Measurements from ENCODE around the gene FBXL19.

DNA sequence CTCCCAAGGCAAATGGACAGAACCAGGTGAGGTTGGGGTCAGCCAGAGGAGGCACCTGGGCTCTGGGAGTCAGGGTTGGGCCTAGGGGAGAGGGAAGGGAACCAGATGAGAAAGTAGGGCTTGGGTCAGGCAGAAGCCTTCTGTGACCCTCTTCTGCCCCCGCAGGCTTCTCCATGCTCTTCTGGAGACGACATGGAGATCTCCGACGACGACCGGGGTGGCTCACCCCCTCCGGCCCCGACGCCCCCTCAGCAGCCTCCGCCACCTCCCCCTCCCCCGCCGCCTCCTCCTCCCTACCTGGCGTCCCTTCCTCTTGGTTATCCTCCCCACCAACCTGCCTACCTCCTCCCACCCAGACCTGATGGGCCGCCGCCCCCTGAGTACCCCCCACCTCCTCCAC lies 42.1 kb downstream of the FBXL19 start:
- TF ChIP-seq, protein P1, sequence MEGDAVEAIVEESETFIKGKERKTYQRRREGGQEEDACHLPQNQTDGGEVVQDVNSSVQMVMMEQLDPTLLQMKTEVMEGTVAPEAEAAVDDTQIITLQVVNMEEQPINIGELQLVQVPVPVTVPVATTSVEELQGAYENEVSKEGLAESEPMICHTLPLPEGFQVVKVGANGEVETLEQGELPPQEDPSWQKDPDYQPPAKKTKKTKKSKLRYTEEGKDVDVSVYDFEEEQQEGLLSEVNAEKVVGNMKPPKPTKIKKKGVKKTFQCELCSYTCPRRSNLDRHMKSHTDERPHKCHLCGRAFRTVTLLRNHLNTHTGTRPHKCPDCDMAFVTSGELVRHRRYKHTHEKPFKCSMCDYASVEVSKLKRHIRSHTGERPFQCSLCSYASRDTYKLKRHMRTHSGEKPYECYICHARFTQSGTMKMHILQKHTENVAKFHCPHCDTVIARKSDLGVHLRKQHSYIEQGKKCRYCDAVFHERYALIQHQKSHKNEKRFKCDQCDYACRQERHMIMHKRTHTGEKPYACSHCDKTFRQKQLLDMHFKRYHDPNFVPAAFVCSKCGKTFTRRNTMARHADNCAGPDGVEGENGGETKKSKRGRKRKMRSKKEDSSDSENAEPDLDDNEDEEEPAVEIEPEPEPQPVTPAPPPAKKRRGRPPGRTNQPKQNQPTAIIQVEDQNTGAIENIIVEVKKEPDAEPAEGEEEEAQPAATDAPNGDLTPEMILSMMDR (IDR thresholded peaks at IDR 0.05), result no peak
- TF ChIP-seq EZH2 (IDR thresholded peaks at IDR 0.05; ENCODE audit: borderline replicate concordance, insufficient read depth, low read depth, low read length, poor library complexity, severe bottlenecking), result no peak

All from B cell (primary cell).